ENCODE data around the gene ARF1.

- TF ChIP-seq, protein P1, sequence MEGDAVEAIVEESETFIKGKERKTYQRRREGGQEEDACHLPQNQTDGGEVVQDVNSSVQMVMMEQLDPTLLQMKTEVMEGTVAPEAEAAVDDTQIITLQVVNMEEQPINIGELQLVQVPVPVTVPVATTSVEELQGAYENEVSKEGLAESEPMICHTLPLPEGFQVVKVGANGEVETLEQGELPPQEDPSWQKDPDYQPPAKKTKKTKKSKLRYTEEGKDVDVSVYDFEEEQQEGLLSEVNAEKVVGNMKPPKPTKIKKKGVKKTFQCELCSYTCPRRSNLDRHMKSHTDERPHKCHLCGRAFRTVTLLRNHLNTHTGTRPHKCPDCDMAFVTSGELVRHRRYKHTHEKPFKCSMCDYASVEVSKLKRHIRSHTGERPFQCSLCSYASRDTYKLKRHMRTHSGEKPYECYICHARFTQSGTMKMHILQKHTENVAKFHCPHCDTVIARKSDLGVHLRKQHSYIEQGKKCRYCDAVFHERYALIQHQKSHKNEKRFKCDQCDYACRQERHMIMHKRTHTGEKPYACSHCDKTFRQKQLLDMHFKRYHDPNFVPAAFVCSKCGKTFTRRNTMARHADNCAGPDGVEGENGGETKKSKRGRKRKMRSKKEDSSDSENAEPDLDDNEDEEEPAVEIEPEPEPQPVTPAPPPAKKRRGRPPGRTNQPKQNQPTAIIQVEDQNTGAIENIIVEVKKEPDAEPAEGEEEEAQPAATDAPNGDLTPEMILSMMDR (tag by site-specific recombination; IDR thresholded peaks at IDR 0.05) = no peak
- no peak for TF ChIP-seq ZNF248 (tag by site-specific recombination; IDR thresholded peaks at IDR 0.05)
- no peak for TF ChIP-seq ZNF747 (tag by site-specific recombination; IDR thresholded peaks at IDR 0.05)
- TF ChIP-seq ZFP37 (tag by site-specific recombination; IDR thresholded peaks at IDR 0.05) = no peak
- no peak for TF ChIP-seq YY1 (tag by site-specific recombination; IDR thresholded peaks at IDR 0.05)
- no peak for TF ChIP-seq ZNF157 (tag by site-specific recombination; IDR thresholded peaks at IDR 0.05)
Measured at GRCh38 chr1:228112617-228113016, 30.1 kb downstream of the ARF1 start.

Measured in HEK293 (cell line).